HCT116 (cell line): Measurements from ENCODE around the gene SLC6A18. TPM values are rescaled to one million over a fixed set of nuclear protein-coding genes. Genes with fewer than 3 reads are reported as not detected.

Experiments
- ATAC-seq: fragments of 200-7000 bp; cut with Tn5 transposase; 2 replicates; pipeline ENCODE4 v1.9.1; 2020; ENCODE audit warnings: mild to moderate bottlenecking, moderate library complexity
- BruUV-seq: library from RNA; stranded (reverse); fragments of 400-500 nt; replicated peaks from 2 replicates; lab custom pipeline; 2021; lab: Mats Ljungman, UMichigan
- CTCF ChIA-PET: fragments of 300-600 bp; sonication (Branson Sonifier 250); formaldehyde crosslinking; loops from one replicate; lab custom pipeline; 2021; ENCODE audit warnings: antibody characterized with exemption; lab: Charles Lee
- POLR2A ChIA-PET: fragments of 300-600, 350-600 bp; sonication (Branson Sonifier 250); formaldehyde crosslinking; loops from one replicate; lab custom pipeline; 2021; ENCODE audit warnings: antibody characterized with exemption; lab: Charles Lee
- RAD21 ChIA-PET, 2 experiments: fragments of 300-600 bp; sonication (Branson Sonifier 250); formaldehyde crosslinking; loops; one replicate each; lab custom pipeline; 2023; ENCODE audit warnings: low total read pairs in 2 of 2; ENCODE audit not compliant: uncharacterized antibody in 2 of 2, unreplicated experiment in 2 of 2, low non-redundant PET in 1 of 2; lab: Charles Lee
- DNase-seq: peaks from one replicate; pipeline ENCODE4 v3.0.0-alpha.2; 2010; ENCODE audit warnings: low read depth, low spot score
- H2AFZ ChIP-seq: fragments of 200-600 bp; shearing (Covaris generic), sonication (generic); 2 replicates; pipeline ENCODE4 v1.6.1; 2017; ENCODE audit warnings: low read depth, mixed run types, mixed read lengths, antibody characterized with exemption, low read length; ENCODE audit not compliant: poor library complexity, severe bottlenecking
- H3K27ac ChIP-seq: 2 replicates; pipeline ENCODE4 v1.5.1; 2012; ENCODE audit warnings: low read depth, low read length
- H3K27me3 ChIP-seq: fragments of 200-600 bp; sonication (generic); 2 replicates; pipeline ENCODE4 v1.6.1; 2016; ENCODE audit warnings: mixed run types, low read length, mixed read lengths; ENCODE audit not compliant: insufficient read depth
- H3K36me3 ChIP-seq, 2 experiments: fragments of 200-500 bp in 1 of 2; fragments of 200-600 bp in 1 of 2; sonication (Bioruptor generic) in 1 of 2; sonication (generic) in 1 of 2; 2 replicates each; pipeline versions ENCODE4 v1.5.1 to v1.6.1; 2014 to 2016; ENCODE audit warnings: low read length in 2 of 2, inconsistent platforms in 1 of 2, mixed read lengths in 1 of 2, mixed run types in 1 of 2; ENCODE audit not compliant: insufficient read depth in 2 of 2, control insufficient read depth in 1 of 2
- H3K4me1 ChIP-seq, 2 experiments: fragments of 200-600 bp in 1 of 2; sonication (generic) in 1 of 2; 2 replicates each; pipeline versions ENCODE4 v1.5.1 to v1.6.1; 2012 to 2017; ENCODE audit warnings: low read length in 2 of 2, inconsistent platforms in 1 of 2, mild to moderate bottlenecking in 1 of 2, mixed read lengths in 1 of 2, mixed run types in 1 of 2, moderate library complexity in 1 of 2; ENCODE audit not compliant: insufficient read depth in 2 of 2, control insufficient read depth in 1 of 2
- H3K4me2 ChIP-seq: fragments of 200-600 bp; sonication (generic); 2 replicates; pipeline ENCODE4 v1.6.1; 2017; ENCODE audit warnings: mixed run types, low read length, mixed read lengths
- H3K4me3 ChIP-seq, 2 experiments: fragments of 200-600 bp in 1 of 2; sonication (generic) in 1 of 2; replicated peaks in 1 of 2; 2 replicates each; pipeline ENCODE4 v1.5.1; 2011 to 2016; ENCODE audit warnings: low read length in 2 of 2, control low read depth in 1 of 2, low read depth in 1 of 2, mild to moderate bottlenecking in 1 of 2, mixed read lengths in 1 of 2, mixed run types in 1 of 2
- H3K79me2 ChIP-seq: fragments of 200-600 bp; sonication (generic); 2 replicates; pipeline ENCODE4 v1.6.1; 2017; ENCODE audit warnings: mild to moderate bottlenecking, mixed run types, low read length, moderate library complexity, mixed read lengths; ENCODE audit not compliant: insufficient read depth
- H3K9ac ChIP-seq: fragments of 200-600 bp; sonication (generic); 2 replicates; pipeline ENCODE4 v1.6.1; 2016; ENCODE audit warnings: low read length, mixed read lengths
- H3K9me2 ChIP-seq: fragments of 200-600 bp; sonication (generic), shearing (Covaris generic); 2 replicates; pipeline ENCODE4 v1.6.1; 2017; ENCODE audit warnings: mixed run types, mild to moderate bottlenecking, moderate library complexity; ENCODE audit not compliant: insufficient read depth
- H3K9me3 ChIP-seq, 2 experiments: fragments of 200-500 bp in 1 of 2; fragments of 200-600 bp in 1 of 2; sonication (Bioruptor generic) in 1 of 2; sonication (generic) in 1 of 2; 2 replicates each; pipeline ENCODE4 v1.6.1; 2014 to 2017; ENCODE audit warnings: low read length in 2 of 2, mixed read lengths in 2 of 2, inconsistent platforms in 1 of 2, low read depth in 1 of 2, mild to moderate bottlenecking in 1 of 2, mixed run types in 1 of 2, moderate library complexity in 1 of 2; ENCODE audit not compliant: control insufficient read depth in 1 of 2, insufficient read depth in 1 of 2
- H4K20me1 ChIP-seq: fragments of 200-600 bp; sonication (generic), shearing (Covaris generic); 2 replicates; pipeline ENCODE4 v1.6.1; 2017; ENCODE audit warnings: mixed run types, mild to moderate bottlenecking, moderate library complexity; ENCODE audit not compliant: insufficient read depth
- EGR1 ChIP-seq: IDR thresholded peaks from 2 replicates; pipeline ENCODE4 v1.6.1; 2012; ENCODE audit warnings: low read depth
- EZH2 ChIP-seq: fragments of 200-600 bp; sonication (generic); IDR thresholded peaks from 2 replicates; pipeline ENCODE4 v1.6.1; 2017; ENCODE audit warnings: antibody characterized with exemption, mixed run types
- EZH2phosphoT487 ChIP-seq: fragments of 200-600 bp; IDR thresholded peaks from 2 replicates; pipeline ENCODE4 v1.6.1; 2018; ENCODE audit warnings: antibody characterized with exemption, borderline replicate concordance
- FOSL1 ChIP-seq: IDR thresholded peaks from 2 replicates; pipeline ENCODE4 v1.6.1; 2012; ENCODE audit warnings: low read depth
- JUND ChIP-seq: IDR thresholded peaks from 2 replicates; pipeline ENCODE4 v1.6.1; 2012
- MAX ChIP-seq: IDR thresholded peaks from 2 replicates; pipeline ENCODE4 v1.6.1; 2012
- POLR2A ChIP-seq: IDR thresholded peaks from 2 replicates; pipeline ENCODE4 v1.7.0; 2011; ENCODE audit warnings: borderline replicate concordance; ENCODE audit not compliant: insufficient read depth, insufficient read length; ENCODE audit errors: extremely low read depth
- SIN3A ChIP-seq: IDR thresholded peaks from 2 replicates; pipeline ENCODE4 v1.6.1; 2012; ENCODE audit warnings: low read depth
- SP1 ChIP-seq: IDR thresholded peaks from 2 replicates; pipeline ENCODE4 v1.6.1; 2012; ENCODE audit warnings: low read depth
- TCF7L2 ChIP-seq: IDR thresholded peaks from 2 replicates; pipeline ENCODE4 v1.7.0; 2011; ENCODE audit warnings: borderline replicate concordance, inconsistent platforms; ENCODE audit not compliant: insufficient read depth, insufficient read length; ENCODE audit errors: extremely low read depth
- YY1 ChIP-seq: IDR thresholded peaks from 2 replicates; pipeline ENCODE4 v1.6.1; 2011; ENCODE audit warnings: low read length, low read depth, moderate library complexity, mild to moderate bottlenecking; ENCODE audit not compliant: insufficient replicate concordance; ENCODE audit errors: extremely low read depth
- ZFX ChIP-seq: fragments of 450-650 bp; IDR thresholded peaks from 2 replicates; pipeline ENCODE4 v1.6.1; 2017
- ZNF274 ChIP-seq: fragments of 200-500 bp; sonication (Bioruptor generic); IDR thresholded peaks from 2 replicates; pipeline ENCODE4 v1.6.1; 2014; ENCODE audit warnings: mild to moderate bottlenecking, low read depth, low read length, inconsistent platforms
- intact Hi-C: fragments of 100-400 bp; cut with micrococcal nuclease; formaldehyde crosslinking; loops from 2 replicates; pipeline ENCODE4 v1.10.0; 2022
- total RNA-seq: library from RNA; stranded (reverse); gene quantifications from one replicate; pipeline ENCODE4 v1.2.1, GENCODE V29; 2021; ENCODE audit not compliant: unreplicated experiment
- TF ChIP-seq, protein P1 (sequence below): IDR thresholded peaks from 2 replicates; pipeline ENCODE4 v1.6.1; 2012; ENCODE audit warnings: low read depth

The SLC6A18 gene
- total RNA-seq, 1 experiment from 2014 or later = not detected

DNA sequence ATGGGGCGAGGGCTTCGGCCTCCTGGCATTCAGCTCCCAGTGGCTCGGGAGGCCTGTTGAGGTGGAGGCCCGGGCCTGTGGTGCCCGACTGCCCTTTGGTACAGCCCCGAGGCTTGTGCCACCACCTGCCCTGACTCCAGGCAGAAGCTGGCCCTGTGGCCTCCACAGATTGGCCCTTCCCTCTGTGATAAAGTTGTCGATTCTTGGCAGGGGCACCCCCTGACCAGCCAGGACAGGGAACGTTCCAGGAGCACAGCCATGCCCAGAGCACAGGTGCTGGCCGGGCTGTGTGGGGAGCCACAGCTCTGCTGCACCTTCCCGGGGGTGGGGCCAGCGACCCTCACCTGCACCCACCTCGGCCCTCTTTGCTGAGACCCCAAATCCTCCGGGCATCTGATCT, 32.7 kb downstream of the SLC6A18 start:
- no peaks in the 10 kb centered on the region for H3K9me3 ChIP-seq
- ATAC-seq = no peak
- DNase-seq = no peak
- intact Hi-C loops = no loop called here
- POLR2A ChIA-PET = no interaction called here
- H4K20me1 ChIP-seq = no peaks in the 10 kb centered on the region
- RAD21 ChIA-PET = no interaction called here
- H3K9ac ChIP-seq = no peak overlapping the region
- no peaks in the 10 kb centered on the region for H3K4me1 ChIP-seq
- H2AFZ ChIP-seq = no peak overlapping the region
- H3K36me3 ChIP-seq = no peaks in the 10 kb centered on the region
- H3K9me2 ChIP-seq = no peaks in the 10 kb centered on the region
- H3K27me3 ChIP-seq = no peaks in the 10 kb centered on the region
- H3K4me3 ChIP-seq = no peak overlapping the region
- no peak overlapping the region for H3K4me2 ChIP-seq
- BruUV-seq = no TSS peak
- CTCF ChIA-PET = no interaction called here
- H3K27ac ChIP-seq = no peak overlapping the region
- no peaks in the 10 kb centered on the region for H3K79me2 ChIP-seq
- TF ChIP-seq EZH2phosphoT487 (no peak), ZFX (no peak), FOSL1 (no peak), JUND (no peak), SIN3A (no peak), EGR1 (no peak), TCF7L2 (no peak), MAX (no peak), SP1 (no peak), POLR2A (no peak), EZH2 (no peak), ZNF274 (no peak), YY1 (no peak)
- TF ChIP-seq, protein P1, sequence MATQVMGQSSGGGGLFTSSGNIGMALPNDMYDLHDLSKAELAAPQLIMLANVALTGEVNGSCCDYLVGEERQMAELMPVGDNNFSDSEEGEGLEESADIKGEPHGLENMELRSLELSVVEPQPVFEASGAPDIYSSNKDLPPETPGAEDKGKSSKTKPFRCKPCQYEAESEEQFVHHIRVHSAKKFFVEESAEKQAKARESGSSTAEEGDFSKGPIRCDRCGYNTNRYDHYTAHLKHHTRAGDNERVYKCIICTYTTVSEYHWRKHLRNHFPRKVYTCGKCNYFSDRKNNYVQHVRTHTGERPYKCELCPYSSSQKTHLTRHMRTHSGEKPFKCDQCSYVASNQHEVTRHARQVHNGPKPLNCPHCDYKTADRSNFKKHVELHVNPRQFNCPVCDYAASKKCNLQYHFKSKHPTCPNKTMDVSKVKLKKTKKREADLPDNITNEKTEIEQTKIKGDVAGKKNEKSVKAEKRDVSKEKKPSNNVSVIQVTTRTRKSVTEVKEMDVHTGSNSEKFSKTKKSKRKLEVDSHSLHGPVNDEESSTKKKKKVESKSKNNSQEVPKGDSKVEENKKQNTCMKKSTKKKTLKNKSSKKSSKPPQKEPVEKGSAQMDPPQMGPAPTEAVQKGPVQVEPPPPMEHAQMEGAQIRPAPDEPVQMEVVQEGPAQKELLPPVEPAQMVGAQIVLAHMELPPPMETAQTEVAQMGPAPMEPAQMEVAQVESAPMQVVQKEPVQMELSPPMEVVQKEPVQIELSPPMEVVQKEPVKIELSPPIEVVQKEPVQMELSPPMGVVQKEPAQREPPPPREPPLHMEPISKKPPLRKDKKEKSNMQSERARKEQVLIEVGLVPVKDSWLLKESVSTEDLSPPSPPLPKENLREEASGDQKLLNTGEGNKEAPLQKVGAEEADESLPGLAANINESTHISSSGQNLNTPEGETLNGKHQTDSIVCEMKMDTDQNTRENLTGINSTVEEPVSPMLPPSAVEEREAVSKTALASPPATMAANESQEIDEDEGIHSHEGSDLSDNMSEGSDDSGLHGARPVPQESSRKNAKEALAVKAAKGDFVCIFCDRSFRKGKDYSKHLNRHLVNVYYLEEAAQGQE = no peak
- TF ChIP-seq, all 23 proteins: peak for 0
